Gastroesophageal sphincter (tissue), 3 donors: ENCODE measurements around the gene ACTR1A.

Experiments used
- CTCF ChIP-seq, 4 experiments: fragments of 200-600 bp in 2 of 4; fragments of 450-650 bp in 2 of 4; sonication (generic) in 1 of 4; IDR thresholded peaks; one replicate each; pipeline ENCODE4 v1.5.1; 2017 to 2019; ENCODE audit warnings: antibody characterized with exemption in 4 of 4, mild to moderate bottlenecking in 2 of 4, moderate library complexity in 2 of 4
- EP300 ChIP-seq: sonication (generic); formaldehyde crosslinking; IDR thresholded peaks from one replicate; pipeline ENCODE4 v1.6.1; 2017; ENCODE audit warnings: antibody characterized with exemption, mild to moderate bottlenecking
- POLR2A ChIP-seq, 2 donors: fragments of 450-650 bp; IDR thresholded peaks; one replicate each; pipeline ENCODE4 v1.6.1; 2017; ENCODE audit warnings: antibody characterized with exemption in 2 of 2, mild to moderate bottlenecking in 2 of 2, moderate library complexity in 1 of 2
- POLR2AphosphoS5 ChIP-seq: sonication (generic); formaldehyde crosslinking; IDR thresholded peaks from one replicate; pipeline ENCODE4 v1.6.1; 2017; ENCODE audit warnings: antibody characterized with exemption

DNA sequence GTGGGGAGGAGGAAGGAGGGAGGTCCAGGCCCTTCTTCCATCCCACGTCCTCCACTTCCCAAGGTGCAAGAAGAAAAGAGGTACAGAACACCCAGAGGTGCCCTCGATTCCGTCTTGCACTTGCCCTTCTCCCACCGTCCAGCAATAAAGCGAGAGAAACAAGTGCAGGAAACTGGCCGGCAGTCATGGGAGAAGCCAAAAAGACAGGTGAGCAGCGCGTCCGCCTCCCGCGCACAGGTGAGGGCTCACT lies 52.5 kb downstream of the ACTR1A start:
- no peak for TF ChIP-seq POLR2A (IDR thresholded peaks at IDR 0.05)
- no peak for TF ChIP-seq CTCF (IDR thresholded peaks at IDR 0.05)
- TF ChIP-seq POLR2AphosphoS5: no peak
- no peak for TF ChIP-seq EP300
